Measurements from ENCODE around the gene ATXN3. TPM values are rescaled to one million over a fixed set of nuclear protein-coding genes. Genes with fewer than 3 reads are reported as not detected.
A peak's percentile ranks its signal among the peaks of the same experiment; 100 is the strongest.

ATXN3 gene
- polyA plus RNA-seq (ENCODE audit: insufficient read length in 4 of 4) = 10 to 100 TPM; 21.6 to 28.6 (median 25.3) TPM

DNA sequence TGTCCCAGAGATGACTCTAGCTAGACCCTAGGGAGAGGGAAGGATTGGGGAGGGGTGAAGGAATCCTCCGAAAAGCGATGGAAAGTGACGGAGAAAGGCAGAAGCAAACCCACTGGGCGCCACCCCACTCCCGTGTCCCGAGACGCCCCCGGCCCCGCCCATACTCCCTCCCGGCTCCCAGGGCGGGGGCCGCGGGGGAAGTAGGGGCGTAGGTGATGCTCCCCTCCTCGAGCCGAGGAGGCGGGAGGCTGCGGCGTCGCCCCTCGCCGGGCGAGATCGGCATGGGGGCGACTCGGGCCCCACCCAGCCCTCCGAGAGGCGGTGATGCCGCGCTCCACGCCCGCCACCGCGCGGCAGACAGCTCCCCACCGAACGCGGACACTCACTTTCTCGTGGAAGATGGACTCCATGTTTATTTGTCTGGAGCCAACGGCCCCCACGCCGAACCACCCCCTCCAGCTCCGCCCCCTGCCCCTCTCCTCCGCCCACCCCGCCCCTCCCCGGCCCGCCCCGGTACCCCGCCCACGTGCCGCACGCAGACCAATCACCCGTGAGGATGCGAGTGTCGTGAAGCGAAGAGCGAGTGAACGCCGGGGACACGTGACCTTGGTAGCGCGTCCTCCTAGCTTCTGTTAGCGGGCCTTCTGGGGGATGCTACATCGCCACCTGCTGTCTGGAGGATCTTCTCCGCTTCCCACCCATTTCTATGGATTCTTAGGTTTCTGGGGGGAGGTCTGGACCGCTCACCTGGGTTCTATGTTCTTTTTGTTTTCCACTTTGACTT, at the start of gene ATXN3:
ATXN3 (minus strand) TSS at position 440 of the 784 bp plus-strand sequence; CDS start at position 410, 30 bp downstream.
- peak; percentile 86 to 96 (median 94) for DNase-seq (ENCODE audit: low read depth in 4 of 4, low spot score in 3 of 4)

DNA sequence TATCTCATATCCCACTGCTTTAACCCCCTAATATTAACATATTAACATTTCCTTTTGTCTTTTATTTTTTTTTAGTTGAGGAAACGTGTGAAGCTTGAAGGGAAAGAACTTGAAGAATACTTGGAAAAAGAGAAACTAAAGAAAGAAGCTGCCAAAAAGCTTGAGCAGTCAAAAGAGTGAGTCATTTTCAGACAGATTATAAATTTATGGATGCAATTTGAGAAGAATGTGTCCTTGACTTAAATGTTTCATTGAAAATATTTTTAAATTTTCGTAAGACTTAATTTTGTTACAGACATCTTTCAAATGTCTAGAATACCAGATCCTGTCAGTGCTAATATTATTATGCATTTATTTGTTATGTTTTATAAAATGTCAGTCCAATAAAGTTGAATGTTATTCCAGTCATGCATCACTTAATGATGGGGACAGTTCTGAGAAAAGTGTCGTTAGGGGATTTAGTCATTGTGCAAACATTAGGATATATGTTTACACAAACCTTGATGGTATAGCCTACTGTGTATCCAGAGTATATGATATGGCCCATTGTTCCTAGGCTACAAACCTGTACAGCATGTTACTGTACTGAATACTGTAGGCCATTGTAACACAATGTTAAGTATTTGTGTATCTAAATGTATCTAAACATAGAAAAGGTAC, 48.0 kb upstream of the ATXN3 start:
- no peak for DNase-seq (ENCODE audit: low read depth in 4 of 4, low spot score in 3 of 4)

DNA sequence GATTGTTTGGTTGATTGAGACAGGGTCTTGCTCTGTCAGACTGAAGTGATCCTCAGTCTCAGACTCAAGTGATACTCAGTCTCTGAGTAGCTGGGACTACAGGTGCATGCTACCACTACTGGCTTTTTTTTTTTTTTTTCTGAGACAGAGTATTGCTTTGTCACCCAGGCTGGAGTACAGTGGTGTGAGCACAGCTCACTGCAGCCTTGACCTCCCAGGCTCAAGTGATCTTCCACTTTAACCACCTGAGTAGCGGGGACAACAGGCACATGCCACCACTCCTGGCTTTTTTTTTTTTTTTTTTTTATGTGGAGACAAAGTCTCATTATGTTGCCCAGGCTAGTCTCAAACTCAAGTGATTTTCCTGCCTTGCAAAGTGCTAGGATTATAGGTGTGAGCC, 47.2 kb upstream of the ATXN3 start:
- no peak for DNase-seq (ENCODE audit: low read depth in 4 of 4, low spot score in 3 of 4)

DNA sequence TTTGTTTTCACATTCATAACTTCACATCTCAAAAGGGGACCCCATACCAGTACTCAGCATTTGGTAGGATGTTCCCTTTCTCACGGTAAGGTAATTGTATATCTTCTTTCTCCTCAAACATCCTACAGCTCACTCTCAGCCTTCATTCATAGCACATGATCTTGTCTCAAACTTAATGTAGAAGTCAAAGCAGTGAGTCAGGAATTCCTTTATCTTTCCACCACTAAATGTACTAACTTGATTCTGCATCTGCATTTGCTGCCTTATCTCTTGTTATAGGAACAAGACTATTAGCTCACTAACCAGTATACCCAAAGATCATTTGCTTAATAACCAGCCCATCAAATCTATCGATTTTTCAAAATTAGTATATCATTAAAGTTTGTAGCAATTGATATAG, 38.3 kb upstream of the ATXN3 start:
- DNase-seq (ENCODE audit: low read depth in 4 of 4, low spot score in 3 of 4) = no peak

DNA sequence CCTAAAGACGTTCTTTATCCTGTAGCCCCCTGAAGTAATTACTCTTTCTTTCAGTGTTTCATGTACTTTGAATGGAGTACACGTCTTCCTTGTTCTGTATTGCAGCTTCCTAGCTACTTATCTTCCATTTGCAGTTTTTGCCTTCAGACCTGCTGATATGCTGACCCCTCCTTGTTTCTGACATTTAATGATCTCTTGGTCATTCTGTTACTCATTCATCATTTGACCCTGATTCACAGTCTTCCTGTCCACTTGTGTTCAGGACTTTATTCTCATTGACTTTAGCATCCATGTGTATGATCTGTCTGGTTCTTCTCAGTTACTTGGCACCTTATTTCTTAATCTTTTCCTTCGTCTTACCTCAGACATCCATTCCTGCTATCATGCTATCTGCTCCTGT, 37.6 kb upstream of the ATXN3 start:
- DNase-seq (ENCODE audit: low read depth in 4 of 4, low spot score in 3 of 4) = no peak

DNA sequence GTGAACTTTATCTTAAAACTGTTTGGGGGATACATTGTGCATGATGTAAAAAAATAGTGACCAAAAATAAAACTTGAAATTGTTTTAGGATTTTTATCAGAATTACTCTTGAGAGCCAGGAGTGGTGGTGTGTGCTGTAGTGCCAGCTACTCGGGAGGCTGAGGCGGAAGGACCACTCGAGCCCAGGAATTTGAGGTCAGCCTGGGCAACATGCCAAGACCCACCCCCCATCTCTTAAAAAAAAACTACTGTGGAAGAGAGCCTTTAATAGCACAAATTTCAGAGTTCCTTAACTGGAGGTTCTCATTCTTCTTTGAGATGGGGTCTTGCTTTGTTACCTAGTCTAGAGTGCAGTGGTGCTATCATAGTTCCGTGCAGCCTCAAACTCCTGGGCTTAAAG, 36.9 kb upstream of the ATXN3 start:
- DNase-seq (ENCODE audit: low read depth in 4 of 4, low spot score in 3 of 4) = no peak

DNA sequence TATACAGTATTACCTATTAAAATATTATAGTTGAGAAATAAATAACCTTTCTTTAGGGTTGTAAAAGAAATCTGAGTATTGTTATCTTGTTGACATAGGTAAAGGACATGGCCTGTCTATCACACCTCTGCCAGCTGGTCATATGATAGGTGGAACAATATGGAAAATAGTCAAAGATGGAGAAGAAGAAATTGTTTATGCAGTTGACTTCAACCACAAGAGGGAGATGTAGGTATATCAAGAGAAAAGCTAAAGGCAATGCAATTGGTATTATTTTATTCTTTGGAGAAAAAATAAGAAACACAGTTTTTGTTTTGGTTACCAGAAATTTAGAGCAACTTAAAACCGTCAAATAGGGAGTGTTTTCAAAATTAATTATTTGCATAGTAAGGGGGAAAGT, 28.9 kb upstream of the ATXN3 start:
- DNase-seq (ENCODE audit: low read depth in 4 of 4, low spot score in 3 of 4) = peak; percentile 6 to 12 (median 7)

DNA sequence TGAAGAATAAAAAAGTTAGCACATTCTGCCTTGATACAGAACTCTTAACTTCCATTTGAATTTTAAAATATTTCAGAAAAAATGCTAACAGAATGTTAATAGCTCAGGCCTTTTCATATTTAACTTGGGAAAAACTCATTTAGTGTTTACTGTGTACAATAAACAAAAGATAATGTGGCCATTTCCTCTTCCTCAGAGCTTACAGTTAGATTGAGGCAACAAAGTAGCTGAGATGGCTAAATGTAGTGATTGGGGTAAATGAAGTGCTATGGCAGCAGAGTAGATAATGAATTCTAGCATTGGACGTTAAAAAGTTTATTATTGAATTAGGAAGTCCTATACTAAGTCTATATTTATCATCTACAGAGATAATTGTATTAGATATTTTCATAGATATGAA, 28.1 kb upstream of the ATXN3 start:
- DNase-seq (ENCODE audit: low read depth in 4 of 4, low spot score in 3 of 4) = no peak

DNA sequence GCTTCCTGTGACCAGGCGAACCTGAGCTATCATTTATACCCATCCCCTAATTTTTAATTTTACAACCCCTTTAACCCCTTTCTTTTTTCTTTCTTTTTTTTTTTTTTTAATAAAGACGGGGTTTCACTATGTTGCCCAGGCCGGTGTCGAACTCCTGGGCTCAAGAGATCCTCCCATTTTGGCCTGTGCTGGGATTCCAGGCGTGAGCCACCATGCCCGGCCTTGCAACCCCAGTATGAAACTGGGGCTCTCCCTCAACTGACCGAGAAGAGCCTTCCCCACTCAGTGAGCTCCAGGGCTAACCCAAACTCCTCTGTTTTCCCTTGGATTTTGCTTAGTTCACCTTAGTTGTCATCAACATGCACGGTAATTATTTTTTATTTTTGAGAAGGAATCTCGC, 16.4 kb upstream of the ATXN3 start:
- no peak for DNase-seq (ENCODE audit: low read depth in 4 of 4, low spot score in 3 of 4)

DNA sequence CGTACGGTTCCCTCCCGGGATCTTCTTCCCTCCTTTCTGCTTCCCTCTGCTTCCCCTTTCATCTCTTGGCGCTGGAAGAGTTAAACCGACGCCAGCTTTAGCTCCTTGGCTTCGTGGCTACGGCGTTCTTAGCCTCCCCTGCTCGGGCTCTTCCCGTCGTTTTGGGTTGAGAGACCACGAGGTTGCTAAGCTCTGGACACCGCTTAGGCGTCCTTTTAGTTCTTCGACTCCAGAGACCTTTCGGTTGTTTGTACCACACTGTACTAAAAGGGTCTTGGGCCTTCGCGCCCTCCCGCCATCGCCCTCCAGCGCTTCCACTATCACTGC, 15.9 kb upstream of the ATXN3 start:
- DNase-seq (ENCODE audit: low read depth in 4 of 4, low spot score in 3 of 4) = peak in 1 of 4 donors; percentile 31

DNA sequence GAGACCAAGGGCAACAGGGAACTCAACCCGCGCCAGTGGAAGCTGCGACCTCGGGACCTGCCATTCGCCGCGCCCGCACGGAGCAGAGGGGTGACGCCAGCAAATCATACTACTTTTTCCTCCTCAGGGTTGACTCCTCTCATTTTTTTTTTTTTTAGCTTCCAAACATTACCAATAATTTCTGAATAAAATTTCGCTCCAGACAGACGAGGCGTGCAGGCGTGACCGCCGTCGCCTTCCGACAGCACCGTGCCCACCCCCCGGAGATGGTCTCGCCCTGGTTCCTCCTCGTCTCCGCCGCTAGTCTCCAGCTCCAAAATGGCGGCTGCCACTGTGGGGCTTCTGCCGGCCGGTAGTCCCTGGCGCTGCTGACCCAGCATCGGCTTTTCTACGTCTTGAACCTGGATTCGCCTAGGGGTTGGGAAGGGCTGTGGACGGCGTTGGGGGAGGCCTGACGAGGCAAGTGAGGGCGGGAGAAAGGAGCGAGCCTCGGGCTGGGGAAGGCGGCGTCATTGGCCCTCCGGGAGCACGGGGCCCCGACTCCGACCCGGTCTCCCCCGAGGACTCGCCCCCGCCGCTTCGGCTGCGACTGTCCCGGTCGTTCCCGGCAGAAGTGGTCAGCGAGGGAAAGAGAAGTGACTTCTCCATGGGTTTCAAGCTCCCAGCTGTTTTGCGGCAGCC, 15.4 kb upstream of the ATXN3 start, which contains the start of the genes CPSF2 and NDUFB1:
CPSF2 (plus strand) TSS at position 300 of the 681 bp plus-strand sequence. CDS start 9,016 bp downstream, outside the sequence.
NDUFB1 (minus strand) TSS at position 37 of the 681 bp plus-strand sequence. CDS start 4,069 bp downstream, outside the sequence.
- peak; percentile 68 to 83 (median 72) for DNase-seq (ENCODE audit: low read depth in 4 of 4, low spot score in 3 of 4)

DNA sequence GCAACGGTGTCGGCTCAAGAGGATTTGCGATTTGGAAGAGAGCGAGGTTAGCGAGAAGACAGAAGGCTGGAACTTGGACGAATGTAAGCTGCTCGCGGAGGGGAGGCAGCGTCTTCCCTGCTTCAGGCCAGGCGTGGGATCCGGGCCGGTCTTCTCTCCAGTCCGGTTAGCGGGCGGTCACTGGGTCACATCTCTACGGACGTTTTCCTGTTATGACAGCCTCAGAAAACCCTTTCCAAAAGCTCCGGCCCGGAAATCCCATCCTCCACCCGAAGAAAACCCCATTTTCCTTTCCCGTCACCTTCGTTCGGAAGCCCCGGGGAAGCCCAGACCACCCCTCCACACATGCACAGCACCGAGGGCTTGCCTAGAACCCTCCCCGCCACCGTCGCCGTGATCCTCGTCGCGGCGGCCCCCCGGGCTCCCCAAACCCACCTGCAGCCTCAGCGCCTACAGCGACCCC, 14.9 kb upstream of the ATXN3 start:
- no peak for DNase-seq (ENCODE audit: low read depth in 4 of 4, low spot score in 3 of 4)

DNA sequence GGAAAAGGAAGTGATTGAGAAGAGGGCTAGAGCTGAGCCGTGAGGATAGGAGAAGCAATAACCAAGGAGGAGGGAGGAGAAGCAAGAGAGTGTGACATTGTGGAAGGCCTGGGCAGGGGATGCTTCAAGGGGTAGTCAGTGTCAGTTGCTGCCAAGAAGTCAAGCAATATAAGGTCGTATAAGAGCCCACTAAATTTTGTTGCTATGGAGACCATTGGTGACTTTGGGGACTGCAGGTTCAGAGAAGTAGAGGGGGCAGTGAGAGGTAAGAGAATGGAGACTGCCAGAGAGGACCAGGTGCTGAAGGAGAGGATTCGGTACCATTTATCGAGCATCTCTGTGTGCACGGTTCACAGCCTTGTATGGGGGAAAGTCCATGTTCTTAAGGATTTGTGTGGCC, 3.1 kb upstream of the ATXN3 start:
- no peak for DNase-seq (ENCODE audit: low read depth in 4 of 4, low spot score in 3 of 4)

DNA sequence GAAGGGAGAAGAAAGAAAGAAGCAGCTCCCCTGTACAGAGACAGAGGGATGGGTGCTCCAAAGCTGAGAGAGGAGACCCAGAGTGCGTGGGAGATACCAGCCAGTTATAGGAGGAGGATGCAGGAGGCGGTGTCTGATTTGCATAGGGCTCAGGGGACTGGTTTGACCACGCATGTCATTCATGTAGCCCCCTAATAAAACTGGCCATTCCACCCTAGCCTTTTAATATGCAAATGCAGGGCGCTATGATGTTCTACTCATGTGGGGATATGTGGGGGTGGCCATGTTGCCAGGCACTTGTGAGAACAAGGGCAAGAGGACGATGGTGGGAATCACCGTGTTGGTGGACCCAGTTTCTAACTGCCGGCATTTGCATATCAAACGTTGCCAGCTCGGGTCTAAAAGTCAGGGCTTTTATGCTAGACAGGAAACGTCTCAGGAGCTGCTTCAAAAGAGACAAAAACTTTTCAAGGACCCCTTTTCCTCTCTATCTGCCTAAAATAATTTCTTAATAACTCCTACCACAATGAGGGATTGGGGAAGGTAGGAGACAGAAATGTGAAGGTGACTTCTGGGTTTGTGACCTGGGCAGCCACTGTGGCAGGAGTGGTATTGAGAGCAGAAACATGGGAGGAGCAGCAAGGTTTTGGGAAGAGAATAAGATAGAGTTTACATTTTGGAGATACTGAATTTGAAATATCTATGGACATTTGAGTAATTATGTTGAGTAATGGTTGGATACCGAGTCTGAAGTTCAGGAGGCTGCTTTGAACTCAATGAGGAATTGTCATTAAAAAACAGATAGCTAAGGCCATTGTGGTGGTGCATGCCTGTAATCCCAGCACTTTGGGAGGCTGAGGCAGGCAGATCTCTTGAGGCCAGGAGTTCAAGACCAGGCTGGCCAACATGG, 2.2 kb upstream of the ATXN3 start:
- DNase-seq (ENCODE audit: low read depth in 4 of 4, low spot score in 3 of 4) = peak in 2 of 4 donors; percentile 5 to 7

DNA sequence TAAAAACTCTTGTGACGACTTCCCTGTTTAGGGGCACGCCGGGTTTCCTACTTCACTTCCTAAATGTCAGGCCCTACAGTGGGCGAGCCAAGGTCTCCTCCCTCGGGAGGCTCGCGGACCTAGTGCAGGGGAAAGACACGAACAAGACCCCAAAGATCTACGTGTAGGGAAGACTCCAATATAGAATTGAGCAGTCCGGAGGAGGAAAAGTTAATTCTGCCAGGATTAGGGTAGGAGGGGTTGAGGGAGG, 564 bp downstream of the ATXN3 start:
- DNase-seq (ENCODE audit: low read depth in 4 of 4, low spot score in 3 of 4) = peak in 3 of 4 donors; percentile 12 to 38 (median 25)

DNA sequence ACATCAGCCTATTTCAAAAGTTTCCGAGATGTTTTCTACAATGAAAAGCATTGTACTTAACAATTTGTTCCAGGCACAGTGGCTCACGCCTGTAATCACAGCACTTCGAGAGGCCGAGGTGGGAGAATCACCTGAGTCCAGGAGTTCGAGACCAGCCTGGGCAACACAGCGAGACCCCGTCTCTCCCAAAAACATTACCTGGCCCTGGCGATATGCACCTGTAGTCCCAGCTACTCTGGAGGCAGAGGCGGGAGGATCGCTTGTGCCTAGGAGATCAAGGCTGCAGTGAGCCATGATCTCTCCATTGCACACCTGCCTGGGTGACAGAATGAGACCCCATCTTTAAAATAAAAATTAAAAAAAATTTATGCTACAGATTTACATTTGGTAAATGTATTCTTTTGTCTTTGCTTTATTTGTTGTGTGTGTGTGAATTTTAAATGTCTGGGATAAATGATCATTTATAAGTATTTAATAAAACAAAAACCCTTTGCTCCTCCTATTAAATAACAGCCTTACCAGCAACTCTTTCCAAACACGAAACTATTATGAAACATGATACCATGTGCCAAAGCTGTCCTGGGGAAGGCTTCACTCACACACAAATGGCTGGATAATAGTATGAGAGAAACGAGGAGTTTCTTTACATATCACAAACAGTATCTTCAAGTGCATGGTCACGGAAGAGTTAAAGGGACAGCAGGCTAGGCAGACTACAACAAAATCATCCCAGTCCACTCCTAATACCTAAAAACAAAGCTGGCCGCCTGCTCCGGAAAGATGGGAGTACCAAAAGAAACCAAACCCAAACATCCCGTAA, 1.1 kb downstream of the ATXN3 start:
- DNase-seq (ENCODE audit: low read depth in 4 of 4, low spot score in 3 of 4) = no peak

DNA sequence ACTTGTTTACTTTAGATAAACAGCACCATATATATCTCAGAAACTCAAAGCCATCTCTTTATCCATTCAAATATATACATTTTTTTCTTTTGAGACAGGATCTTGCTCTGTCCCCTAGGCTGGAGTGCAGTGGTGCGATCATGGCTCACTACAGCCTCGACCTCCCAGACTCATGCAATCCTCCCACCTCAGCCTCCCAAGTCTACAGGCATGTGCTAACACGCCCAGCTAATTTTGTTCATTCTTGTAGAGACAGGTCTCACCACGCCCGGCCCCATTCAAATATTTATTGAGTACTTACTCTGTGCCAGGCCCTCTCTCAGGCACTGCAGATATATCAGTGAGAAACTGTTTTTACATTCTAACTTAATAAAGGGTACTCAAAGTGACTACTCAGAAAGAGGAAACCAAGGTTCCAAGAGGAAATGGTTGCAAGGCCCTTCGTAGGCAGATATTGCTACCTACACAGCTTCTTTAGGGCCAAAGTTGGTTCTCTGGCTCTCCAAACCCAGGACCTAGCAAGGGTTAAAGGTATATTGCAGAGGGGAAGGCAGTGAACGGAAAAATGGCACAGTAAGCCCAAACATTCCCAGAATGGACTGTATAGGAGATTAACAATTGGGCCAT, 2.9 kb downstream of the ATXN3 start:
- DNase-seq (ENCODE audit: low read depth in 4 of 4, low spot score in 3 of 4) = no peak

DNA sequence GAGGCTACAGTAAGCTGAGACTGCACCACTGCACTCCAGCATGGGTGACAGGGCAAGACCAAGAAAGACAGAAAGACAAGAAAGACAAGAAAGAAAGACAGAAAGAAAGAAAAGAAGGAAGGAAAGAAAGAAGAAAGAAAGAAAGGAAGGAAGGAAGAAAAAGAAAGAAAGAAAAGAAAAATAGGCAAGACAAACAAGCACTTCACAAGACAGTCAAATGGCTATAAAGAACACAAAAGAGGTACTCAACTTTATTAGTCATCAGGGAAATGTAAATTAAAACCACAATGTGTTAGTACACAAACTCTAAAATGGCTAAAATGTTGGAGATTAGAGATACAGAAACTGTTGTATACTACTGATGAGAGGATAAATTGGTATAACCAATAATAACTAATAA, 6.6 kb downstream of the ATXN3 start:
- DNase-seq (ENCODE audit: low read depth in 4 of 4, low spot score in 3 of 4) = no peak

DNA sequence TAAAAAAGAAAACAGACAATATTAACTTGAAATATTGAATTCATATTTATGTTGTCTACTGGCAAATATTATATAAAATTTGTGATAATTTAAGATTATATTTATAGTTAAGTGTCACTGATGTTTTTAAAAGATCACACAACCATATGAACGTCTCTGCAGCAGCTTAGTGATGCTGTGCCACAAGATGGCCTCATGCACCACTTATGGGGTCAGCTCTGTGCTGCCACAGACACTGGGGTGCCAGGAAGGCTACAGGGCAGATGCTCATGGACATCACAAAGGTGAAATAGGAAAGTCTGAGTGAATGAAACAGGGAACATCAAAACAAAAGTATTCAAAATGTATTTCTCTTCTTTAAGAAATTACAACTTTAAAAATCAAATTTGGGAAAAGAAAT, 13.1 kb downstream of the ATXN3 start:
- DNase-seq (ENCODE audit: low read depth in 4 of 4, low spot score in 3 of 4) = no peak

Data from right renal pelvis (tissue), 4 donors.